Measurements from ENCODE around the gene SH3BP1. TPM values are rescaled to one million over a fixed set of nuclear protein-coding genes. Genes with fewer than 3 reads are reported as not detected.

The SH3BP1 gene
- total and polyA plus RNA-seq, 2 experiments from 2014 or later: 9.5 to 46.7 TPM

- H2AFZ ChIP-seq: no peak overlapping the region
- no peaks in the 10 kb centered on the region for H3K4me1 ChIP-seq (ENCODE audit: insufficient read depth)
- H3K27me3 Mint-ChIP-seq (ENCODE audit: insufficient read depth, low read depth, poor library complexity): peaks cover 8% of the 10 kb centered on the region
- H3K79me2 ChIP-seq (replicated peaks; ENCODE audit: insufficient read depth): no peaks in the 10 kb centered on the region
- no peak overlapping the region for H3K27ac ChIP-seq (ENCODE audit: low read depth)
- peaks cover 4% of the 10 kb centered on the region; the same call in 1 of the 2 replicates for H4K20me1 ChIP-seq (replicated peaks; ENCODE audit: insufficient read depth)
- H3K4me3 Mint-ChIP-seq: no peak overlapping the region
- no peak overlapping the region for H3K27ac Mint-ChIP-seq
- no peak for DNase-seq (ENCODE audit: low spot score)
- H3K27me3 ChIP-seq (ENCODE audit: insufficient read depth): no peaks in the 10 kb centered on the region
- no peaks in the 10 kb centered on the region; the same call in 1 of the 3 replicates for H3K9me3 Mint-ChIP-seq
- peaks cover 11% of the 10 kb centered on the region; the same call in 1 of the 2 replicates for H3F3A ChIP-seq (replicated peaks; ENCODE audit: low read depth)
- no peak overlapping the region for H3K4me3 ChIP-seq
- ATAC-seq: no peak
- H3K36me3 ChIP-seq (ENCODE audit: insufficient read depth): peaks cover 6% of the 10 kb centered on the region; the same call in 1 of the 2 replicates
- TF ChIP-seq POLR2AphosphoS5 (IDR thresholded peaks at IDR 0.05; ENCODE audit: low read depth) (no peak), EZH2 (IDR thresholded peaks at IDR 0.05; ENCODE audit: low read depth, unreplicated experiment) (no peak), EZH2phosphoT487 (IDR thresholded peaks at IDR 0.05; ENCODE audit: unreplicated experiment) (no peak), ZNF114 (CRISPR knock-in tag; IDR thresholded peaks at IDR 0.05) (no peak), NANOG (IDR thresholded peaks at IDR 0.05; ENCODE audit: borderline replicate concordance) (no peak), STAT1 (IDR thresholded peaks at IDR 0.05; ENCODE audit: unreplicated experiment) (no peak), CREB1 (CRISPR knock-in tag; IDR thresholded peaks at IDR 0.05; ENCODE audit: low read depth) (no peak), ZNF331 (CRISPR knock-in tag; IDR thresholded peaks at IDR 0.05; ENCODE audit: low read depth) (no peak), JUNB (IDR thresholded peaks at IDR 0.05; ENCODE audit: unreplicated experiment) (no peak)
- TF ChIP-seq, protein P1, sequence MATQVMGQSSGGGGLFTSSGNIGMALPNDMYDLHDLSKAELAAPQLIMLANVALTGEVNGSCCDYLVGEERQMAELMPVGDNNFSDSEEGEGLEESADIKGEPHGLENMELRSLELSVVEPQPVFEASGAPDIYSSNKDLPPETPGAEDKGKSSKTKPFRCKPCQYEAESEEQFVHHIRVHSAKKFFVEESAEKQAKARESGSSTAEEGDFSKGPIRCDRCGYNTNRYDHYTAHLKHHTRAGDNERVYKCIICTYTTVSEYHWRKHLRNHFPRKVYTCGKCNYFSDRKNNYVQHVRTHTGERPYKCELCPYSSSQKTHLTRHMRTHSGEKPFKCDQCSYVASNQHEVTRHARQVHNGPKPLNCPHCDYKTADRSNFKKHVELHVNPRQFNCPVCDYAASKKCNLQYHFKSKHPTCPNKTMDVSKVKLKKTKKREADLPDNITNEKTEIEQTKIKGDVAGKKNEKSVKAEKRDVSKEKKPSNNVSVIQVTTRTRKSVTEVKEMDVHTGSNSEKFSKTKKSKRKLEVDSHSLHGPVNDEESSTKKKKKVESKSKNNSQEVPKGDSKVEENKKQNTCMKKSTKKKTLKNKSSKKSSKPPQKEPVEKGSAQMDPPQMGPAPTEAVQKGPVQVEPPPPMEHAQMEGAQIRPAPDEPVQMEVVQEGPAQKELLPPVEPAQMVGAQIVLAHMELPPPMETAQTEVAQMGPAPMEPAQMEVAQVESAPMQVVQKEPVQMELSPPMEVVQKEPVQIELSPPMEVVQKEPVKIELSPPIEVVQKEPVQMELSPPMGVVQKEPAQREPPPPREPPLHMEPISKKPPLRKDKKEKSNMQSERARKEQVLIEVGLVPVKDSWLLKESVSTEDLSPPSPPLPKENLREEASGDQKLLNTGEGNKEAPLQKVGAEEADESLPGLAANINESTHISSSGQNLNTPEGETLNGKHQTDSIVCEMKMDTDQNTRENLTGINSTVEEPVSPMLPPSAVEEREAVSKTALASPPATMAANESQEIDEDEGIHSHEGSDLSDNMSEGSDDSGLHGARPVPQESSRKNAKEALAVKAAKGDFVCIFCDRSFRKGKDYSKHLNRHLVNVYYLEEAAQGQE (IDR thresholded peaks at IDR 0.05; ENCODE audit: unreplicated experiment): no peak
- TF ChIP-seq, protein P2, sequence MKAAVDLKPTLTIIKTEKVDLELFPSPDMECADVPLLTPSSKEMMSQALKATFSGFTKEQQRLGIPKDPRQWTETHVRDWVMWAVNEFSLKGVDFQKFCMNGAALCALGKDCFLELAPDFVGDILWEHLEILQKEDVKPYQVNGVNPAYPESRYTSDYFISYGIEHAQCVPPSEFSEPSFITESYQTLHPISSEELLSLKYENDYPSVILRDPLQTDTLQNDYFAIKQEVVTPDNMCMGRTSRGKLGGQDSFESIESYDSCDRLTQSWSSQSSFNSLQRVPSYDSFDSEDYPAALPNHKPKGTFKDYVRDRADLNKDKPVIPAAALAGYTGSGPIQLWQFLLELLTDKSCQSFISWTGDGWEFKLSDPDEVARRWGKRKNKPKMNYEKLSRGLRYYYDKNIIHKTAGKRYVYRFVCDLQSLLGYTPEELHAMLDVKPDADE (IDR thresholded peaks at IDR 0.05): no peak
- TF ChIP-seq, protein P3, sequence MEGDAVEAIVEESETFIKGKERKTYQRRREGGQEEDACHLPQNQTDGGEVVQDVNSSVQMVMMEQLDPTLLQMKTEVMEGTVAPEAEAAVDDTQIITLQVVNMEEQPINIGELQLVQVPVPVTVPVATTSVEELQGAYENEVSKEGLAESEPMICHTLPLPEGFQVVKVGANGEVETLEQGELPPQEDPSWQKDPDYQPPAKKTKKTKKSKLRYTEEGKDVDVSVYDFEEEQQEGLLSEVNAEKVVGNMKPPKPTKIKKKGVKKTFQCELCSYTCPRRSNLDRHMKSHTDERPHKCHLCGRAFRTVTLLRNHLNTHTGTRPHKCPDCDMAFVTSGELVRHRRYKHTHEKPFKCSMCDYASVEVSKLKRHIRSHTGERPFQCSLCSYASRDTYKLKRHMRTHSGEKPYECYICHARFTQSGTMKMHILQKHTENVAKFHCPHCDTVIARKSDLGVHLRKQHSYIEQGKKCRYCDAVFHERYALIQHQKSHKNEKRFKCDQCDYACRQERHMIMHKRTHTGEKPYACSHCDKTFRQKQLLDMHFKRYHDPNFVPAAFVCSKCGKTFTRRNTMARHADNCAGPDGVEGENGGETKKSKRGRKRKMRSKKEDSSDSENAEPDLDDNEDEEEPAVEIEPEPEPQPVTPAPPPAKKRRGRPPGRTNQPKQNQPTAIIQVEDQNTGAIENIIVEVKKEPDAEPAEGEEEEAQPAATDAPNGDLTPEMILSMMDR (conservative IDR thresholded peaks at IDR 0.05; ENCODE audit: low read depth in 2 of 2): no peak
- TF ChIP-seq, protein P4, sequence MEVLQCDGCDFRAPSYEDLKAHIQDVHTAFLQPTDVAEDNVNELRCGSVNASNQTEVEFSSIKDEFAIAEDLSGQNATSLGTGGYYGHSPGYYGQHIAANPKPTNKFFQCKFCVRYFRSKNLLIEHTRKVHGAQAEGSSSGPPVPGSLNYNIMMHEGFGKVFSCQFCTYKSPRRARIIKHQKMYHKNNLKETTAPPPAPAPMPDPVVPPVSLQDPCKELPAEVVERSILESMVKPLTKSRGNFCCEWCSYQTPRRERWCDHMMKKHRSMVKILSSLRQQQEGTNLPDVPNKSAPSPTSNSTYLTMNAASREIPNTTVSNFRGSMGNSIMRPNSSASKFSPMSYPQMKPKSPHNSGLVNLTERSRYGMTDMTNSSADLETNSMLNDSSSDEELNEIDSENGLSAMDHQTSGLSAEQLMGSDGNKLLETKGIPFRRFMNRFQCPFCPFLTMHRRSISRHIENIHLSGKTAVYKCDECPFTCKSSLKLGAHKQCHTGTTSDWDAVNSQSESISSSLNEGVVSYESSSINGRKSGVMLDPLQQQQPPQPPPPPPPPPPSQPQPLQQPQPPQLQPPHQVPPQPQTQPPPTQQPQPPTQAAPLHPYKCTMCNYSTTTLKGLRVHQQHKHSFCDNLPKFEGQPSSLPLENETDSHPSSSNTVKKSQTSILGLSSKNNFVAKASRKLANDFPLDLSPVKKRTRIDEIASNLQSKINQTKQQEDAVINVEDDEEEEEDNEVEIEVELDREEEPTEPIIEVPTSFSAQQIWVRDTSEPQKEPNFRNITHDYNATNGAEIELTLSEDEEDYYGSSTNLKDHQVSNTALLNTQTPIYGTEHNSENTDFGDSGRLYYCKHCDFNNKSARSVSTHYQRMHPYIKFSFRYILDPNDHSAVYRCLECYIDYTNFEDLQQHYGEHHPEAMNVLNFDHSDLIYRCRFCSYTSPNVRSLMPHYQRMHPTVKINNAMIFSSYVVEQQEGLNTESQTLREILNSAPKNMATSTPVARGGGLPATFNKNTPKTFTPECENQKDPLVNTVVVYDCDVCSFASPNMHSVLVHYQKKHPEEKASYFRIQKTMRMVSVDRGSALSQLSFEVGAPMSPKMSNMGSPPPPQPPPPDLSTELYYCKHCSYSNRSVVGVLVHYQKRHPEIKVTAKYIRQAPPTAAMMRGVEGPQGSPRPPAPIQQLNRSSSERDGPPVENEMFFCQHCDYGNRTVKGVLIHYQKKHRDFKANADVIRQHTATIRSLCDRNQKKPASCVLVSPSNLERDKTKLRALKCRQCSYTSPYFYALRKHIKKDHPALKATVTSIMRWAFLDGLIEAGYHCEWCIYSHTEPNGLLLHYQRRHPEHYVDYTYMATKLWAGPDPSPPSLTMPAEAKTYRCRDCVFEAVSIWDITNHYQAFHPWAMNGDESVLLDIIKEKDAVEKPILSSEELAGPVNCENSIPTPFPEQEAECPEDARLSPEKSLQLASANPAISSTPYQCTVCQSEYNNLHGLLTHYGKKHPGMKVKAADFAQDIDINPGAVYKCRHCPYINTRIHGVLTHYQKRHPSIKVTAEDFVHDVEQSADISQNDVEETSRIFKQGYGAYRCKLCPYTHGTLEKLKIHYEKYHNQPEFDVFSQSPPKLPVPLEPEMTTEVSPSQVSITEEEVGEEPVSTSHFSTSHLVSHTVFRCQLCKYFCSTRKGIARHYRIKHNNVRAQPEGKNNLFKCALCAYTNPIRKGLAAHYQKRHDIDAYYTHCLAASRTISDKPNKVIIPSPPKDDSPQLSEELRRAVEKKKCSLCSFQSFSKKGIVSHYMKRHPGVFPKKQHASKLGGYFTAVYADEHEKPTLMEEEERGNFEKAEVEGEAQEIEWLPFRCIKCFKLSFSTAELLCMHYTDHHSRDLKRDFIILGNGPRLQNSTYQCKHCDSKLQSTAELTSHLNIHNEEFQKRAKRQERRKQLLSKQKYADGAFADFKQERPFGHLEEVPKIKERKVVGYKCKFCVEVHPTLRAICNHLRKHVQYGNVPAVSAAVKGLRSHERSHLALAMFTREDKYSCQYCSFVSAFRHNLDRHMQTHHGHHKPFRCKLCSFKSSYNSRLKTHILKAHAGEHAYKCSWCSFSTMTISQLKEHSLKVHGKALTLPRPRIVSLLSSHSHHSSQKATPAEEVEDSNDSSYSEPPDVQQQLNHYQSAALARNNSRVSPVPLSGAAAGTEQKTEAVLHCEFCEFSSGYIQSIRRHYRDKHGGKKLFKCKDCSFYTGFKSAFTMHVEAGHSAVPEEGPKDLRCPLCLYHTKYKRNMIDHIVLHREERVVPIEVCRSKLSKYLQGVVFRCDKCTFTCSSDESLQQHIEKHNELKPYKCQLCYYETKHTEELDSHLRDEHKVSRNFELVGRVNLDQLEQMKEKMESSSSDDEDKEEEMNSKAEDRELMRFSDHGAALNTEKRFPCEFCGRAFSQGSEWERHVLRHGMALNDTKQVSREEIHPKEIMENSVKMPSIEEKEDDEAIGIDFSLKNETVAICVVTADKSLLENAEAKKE (CRISPR knock-in tag; IDR thresholded peaks at IDR 0.05): no peak
- H3K4me2 ChIP-seq: no peak overlapping the region
- peaks cover 30% of the 10 kb centered on the region for H3K36me3 Mint-ChIP-seq (ENCODE audit: low read depth)
- H3K9me2 ChIP-seq (ENCODE audit: insufficient read depth): no peaks in the 10 kb centered on the region
- peaks cover 2% of the 10 kb centered on the region for H3K4me1 Mint-ChIP-seq
Measured at GRCh38 chr22:37621352-37621860, 18.1 kb upstream of the SH3BP1 start.

Measured in GM23338 (cell line).